WERI-Rb-1 (cell line): ENCODE results near the gene ITPK1.
"Not testable (repeated sequence)": the region's sequence is repeated elsewhere in the genome, so short reads cannot be mapped to it uniquely, and the experiment has no call there.

ENCODE experiments used
- DNase-seq: peaks from one replicate; pipeline ENCODE4 v3.0.0-alpha.2; 2020
- H3K27ac ChIP-seq: fragments of 250-450 bp; sonication (Bioruptor Pico); 2 replicates; pipeline ENCODE4 v1.5.1; 2020; ENCODE audit warnings: mild to moderate bottlenecking, moderate library complexity
- H3K27me3 ChIP-seq: fragments of 250-450 bp; sonication (Bioruptor Pico); 2 replicates; pipeline ENCODE4 v1.5.1; 2021; ENCODE audit warnings: mild to moderate bottlenecking, low read depth, moderate library complexity; ENCODE audit not compliant: insufficient read depth, severe bottlenecking
- H3K36me3 ChIP-seq: fragments of 250-450 bp; sonication (Bioruptor Pico); 2 replicates; pipeline ENCODE4 v1.5.1; 2020; ENCODE audit warnings: mild to moderate bottlenecking, moderate library complexity
- H3K4me3 ChIP-seq: 2 replicates; pipeline ENCODE4 v1.5.1; 2011; ENCODE audit warnings: low read depth, mild to moderate bottlenecking, control low read depth, low read length
- H3K9me3 ChIP-seq: fragments of 250-450 bp; sonication (Bioruptor Pico); 2 replicates; pipeline ENCODE4 v1.5.1; 2021; ENCODE audit warnings: mild to moderate bottlenecking, moderate library complexity; ENCODE audit not compliant: severe bottlenecking
- CTCF ChIP-seq: IDR thresholded peaks from 2 replicates; pipeline ENCODE4 v1.5.1; 2011; ENCODE audit warnings: low read depth, mild to moderate bottlenecking, control low read depth, inconsistent platforms, low read length

The ITPK1 gene

GRCh38 chr14:93067088-93067487, 48.6 kb downstream of the ITPK1 start:
- H3K27me3 ChIP-seq: no peaks in the 10 kb centered on the region
- no peak for TF ChIP-seq CTCF
- H3K9me3 ChIP-seq: no peaks in the 10 kb centered on the region
- DNase-seq: no peak
- H3K36me3 ChIP-seq: no peaks in the 10 kb centered on the region
- H3K4me3 ChIP-seq: no peak overlapping the region
- no peak overlapping the region for H3K27ac ChIP-seq

- H3K4me3 ChIP-seq: no peak overlapping the region
- no peak for DNase-seq
- TF ChIP-seq CTCF: no peak
- no peaks in the 10 kb centered on the region for H3K9me3 ChIP-seq
- no peak overlapping the region for H3K27ac ChIP-seq
- no peaks in the 10 kb centered on the region for H3K36me3 ChIP-seq
- no peaks in the 10 kb centered on the region for H3K27me3 ChIP-seq
These were observed 50.4 kb downstream of the ITPK1 start for GRCh38 chr14:93065272-93065730.

DNA sequence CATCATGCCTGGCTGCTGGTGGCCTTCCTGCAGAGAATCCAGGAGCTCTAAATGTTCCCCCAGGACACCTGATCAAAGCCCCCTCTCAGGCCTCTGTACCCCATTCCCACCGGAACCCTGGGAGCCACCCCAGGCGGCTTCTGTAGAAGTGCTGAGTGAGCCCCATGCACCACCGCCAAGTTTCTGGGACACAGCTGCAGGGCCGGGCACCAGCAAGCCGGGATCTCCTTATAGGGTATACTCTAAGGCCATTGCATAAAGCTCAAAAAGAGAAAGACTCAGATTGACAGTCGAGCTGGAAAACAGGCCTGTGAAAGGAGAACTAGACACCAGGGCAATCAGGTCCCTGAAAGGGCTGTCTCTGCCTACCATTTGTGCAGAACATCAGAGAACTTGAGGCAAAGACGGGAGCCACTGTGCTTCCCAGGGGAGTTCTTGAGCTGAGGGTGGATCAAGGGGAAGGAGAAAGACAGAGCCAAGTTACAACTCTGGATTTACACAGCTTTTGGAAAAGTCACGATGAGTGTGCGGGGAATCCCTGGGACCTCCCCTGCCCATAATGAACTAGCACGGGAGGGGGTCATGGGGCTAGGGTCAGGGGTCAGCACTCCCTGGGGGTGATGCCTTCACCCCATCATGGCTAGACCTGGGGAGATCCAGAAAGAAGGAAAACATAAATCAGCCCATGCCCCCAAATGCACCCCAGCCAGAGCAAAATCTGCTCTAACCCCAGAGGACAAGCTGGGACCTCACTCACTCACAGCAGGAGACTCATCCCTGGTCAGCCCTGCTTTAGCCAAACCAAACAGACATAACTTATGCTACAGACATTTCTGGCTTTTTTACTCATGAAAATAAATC, 51.1 kb downstream of the ITPK1 start:
- no peak for TF ChIP-seq CTCF
- H3K9me3 ChIP-seq: no peaks in the 10 kb centered on the region
- H3K27ac ChIP-seq: no peak overlapping the region
- no peak for DNase-seq
- H3K36me3 ChIP-seq: no peaks in the 10 kb centered on the region
- H3K4me3 ChIP-seq: no peak overlapping the region
- no peaks in the 10 kb centered on the region for H3K27me3 ChIP-seq

DNA sequence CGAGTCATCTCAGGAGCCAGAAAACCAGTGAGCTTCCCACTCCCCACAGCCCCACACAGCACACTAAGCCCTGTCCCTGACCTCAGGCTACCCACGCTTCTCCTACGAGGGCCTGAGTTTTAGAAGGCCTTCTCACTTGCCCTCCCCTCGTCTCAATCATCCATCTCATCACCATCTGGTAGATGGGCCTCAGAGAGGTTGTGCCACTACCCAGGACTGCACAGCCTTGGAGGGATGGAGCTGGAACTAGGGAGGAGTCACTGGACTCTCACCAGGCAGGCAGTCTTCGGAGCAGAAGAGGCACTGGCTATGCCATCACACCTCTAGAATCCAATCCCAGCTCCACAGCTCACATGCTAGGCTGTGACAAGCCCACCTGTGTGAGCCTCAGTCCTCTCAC, 52.3 kb downstream of the ITPK1 start:
- no peak for DNase-seq
- H3K4me3 ChIP-seq: no peak overlapping the region
- H3K27me3 ChIP-seq: no peaks in the 10 kb centered on the region
- no peaks in the 10 kb centered on the region for H3K9me3 ChIP-seq
- H3K27ac ChIP-seq: no peak overlapping the region
- TF ChIP-seq CTCF: no peak
- H3K36me3 ChIP-seq: no peaks in the 10 kb centered on the region

DNA sequence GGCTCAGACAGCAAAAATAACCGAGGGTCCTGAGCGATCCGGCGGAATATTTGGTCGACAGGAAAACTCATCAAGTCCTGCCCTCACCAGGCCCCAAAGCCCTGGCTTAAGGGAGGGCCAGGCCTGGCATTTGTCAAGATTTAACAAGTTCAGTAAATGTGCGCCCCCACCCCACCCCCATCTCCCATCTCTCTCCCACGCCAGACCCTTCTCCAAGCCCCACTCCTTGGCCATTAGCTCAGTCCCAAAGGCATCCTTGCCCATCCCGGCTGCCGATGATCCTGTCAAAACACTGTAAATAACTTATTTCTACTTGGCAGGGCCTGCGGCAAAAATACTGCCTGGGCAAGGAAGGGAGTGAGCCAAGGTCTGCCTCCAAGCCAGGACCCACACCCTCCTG, 52.8 kb downstream of the ITPK1 start:
- Histone ChIP-seq H3K9me3 (no peaks in the 10 kb centered on the region), H3K27me3 (no peaks in the 10 kb centered on the region), H3K27ac (no peak overlapping the region), H3K4me3 (no peak overlapping the region), H3K36me3 (no peaks in the 10 kb centered on the region)
- no peak for DNase-seq
- no peak for TF ChIP-seq CTCF

DNA sequence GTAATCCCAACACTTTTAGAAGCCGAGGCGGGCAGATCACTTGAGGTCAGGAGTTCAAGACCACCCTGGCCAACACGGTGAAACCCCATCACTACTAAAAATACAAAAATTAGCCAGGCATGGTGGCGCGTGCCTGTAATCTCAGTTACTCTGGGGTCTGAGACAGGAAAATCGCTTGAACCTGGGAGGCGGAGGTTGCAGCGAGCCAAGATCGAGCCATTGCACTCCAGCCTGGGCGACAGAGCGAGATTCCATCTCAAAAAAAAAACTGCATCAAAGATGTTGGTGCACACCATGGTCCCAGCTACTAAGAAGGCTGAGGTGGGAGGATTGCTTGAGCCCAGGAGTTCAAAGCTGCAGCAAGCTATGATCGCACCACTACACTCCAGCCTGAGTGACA, 53.7 kb downstream of the ITPK1 start:
- H3K9me3 ChIP-seq, H3K27ac ChIP-seq, H3K27me3 ChIP-seq, DNase-seq, H3K36me3 ChIP-seq, H3K4me3 ChIP-seq: not testable (repeated sequence)
